Measurements from ENCODE around the gene INSIG1.

GRCh38 chr7:155284496-155285274 is 13.0 kb upstream of the INSIG1 start:
- no peak for TF ChIP-seq CTCF (IDR thresholded peaks at IDR 0.05)
- no peak for TF ChIP-seq POLR2A (IDR thresholded peaks at IDR 0.05)
